NOMO-1 treated with DMSO at 0.1 percent for 48 hours (cell line): ENCODE data around the gene MAP2K3.

Source experiments
- DNase-seq: peaks from one replicate; lab custom pipeline; 2025; ENCODE audit not compliant: unreplicated experiment; lab: John Stamatoyannopoulos, UW

Gene MAP2K3

GRCh38 chr17:21252796-21253645 lies 31.5 kb upstream of the MAP2K3 start, which contains the start of gene NATD1:
TSS of gene NATD1 (minus strand) at chr17:21253410. CDS start at chr17:21253264, 146 bp downstream.
- DNase-seq, result peak; percentile 80

DNA sequence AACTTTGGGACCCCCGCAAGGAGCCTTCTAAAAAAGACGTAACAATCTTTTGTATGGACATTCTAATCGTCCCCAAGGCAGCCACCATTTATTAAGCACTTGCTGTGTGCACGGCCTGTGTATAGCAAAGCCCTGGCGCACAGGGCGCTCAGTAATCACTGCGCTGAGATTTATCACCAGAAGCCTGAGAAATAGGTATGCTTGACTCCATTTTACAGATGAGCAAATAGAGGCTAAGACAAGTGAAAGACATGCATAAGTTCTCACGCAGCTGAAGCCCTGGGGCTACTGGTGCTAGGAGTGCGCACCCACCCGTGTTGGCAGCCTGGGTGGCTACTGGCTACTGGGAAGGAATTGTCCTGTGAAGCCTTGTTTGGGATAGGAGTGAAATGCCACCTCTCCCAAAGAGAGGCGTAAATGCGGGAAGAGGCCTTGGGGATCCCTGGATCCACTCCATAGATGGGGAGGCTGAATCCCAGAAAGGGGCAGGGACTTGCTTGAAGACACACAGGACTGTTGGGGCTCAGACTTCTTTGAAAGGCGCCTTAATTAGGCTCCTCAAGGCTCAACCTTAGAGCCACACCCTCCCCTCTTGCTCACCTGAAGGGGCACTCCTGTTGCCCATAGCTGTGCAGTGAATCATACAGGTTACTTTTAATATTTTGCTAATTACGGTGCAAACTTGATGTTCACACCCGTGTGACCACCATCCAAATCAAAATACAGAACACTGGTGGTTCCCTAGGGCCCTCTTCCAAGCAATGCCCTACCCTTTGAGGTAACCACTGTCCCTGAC lies 30.7 kb upstream of the MAP2K3 start:
- no peak for DNase-seq

DNA sequence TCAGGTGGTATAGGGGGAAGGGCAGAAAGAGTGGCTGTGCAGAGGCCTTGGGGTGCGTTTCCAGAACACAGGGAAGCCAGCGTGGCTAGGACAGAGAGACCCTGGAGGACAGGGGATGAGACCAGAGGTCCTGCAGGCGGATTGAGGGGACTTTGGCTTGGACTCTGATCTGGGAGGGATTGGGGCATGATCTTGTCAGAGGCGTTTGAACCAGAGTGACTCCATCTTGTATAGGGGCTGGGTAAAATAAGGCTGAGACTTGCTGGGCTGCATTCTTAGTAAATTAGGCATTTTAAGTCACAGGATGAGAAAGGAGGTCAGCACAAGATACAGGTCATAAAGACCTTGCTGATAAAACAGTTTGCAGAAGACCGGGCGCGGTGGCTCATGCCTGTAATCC lies 25.9 kb upstream of the MAP2K3 start:
- DNase-seq, result no peak

DNA sequence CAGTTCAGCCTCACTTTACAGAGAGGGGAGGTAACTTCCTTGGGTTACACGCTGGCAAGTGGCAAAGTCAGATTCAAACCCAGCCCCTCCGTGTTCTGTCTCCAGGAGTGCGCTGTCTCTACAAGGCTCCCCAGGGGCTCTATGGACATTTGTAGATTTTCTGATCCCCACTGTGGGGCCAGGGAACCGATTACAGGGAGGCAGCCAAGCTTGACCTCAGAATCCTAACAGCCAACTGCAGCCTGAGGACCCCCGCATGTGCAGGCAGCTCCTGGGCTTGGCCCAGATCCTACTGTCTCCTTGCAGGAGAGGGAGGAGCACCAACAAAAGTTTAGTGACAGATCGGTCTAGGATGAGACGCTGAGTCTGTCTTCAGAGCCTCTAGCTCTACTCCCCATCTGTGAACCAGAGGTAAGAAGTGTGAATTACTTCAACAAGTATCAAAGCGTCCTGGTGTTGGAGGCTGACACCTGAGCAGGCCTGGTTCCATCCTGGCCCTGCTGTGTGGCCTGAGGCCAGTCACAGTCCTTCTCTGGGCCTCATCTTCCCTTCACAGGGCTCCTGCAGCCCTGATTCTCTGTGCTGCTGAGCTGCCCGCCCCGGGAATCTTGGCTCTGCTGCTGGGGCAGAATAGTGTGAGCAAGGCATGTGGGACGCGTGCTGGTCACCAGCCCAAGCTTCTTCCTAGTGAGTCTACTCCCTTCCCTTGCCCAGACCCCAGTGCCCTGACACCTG lies 22.1 kb upstream of the MAP2K3 start:
- DNase-seq, result no peak

DNA sequence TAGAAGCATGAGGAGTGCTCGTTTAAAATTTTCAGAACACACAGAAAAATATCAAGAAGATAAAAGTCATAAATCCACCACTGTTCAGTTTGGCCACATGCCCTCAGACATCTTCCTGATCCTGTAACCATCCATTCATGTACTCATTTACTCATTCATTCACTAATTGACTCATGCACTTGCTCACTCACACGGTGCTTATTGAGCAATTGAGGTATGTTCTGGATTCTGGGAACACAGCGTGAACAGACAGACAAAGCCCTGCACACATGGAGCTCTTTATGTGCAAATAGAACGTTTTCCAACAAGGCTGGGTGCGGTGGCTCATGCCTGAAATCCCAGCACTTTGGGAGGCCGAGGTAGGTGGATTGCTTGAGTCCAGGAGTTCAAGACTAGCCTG lies 21.1 kb upstream of the MAP2K3 start:
- DNase-seq, result no peak

- no peak for DNase-seq
Observed at GRCh38 chr17:21268596-21269188, 15.8 kb upstream of the MAP2K3 start.

DNA sequence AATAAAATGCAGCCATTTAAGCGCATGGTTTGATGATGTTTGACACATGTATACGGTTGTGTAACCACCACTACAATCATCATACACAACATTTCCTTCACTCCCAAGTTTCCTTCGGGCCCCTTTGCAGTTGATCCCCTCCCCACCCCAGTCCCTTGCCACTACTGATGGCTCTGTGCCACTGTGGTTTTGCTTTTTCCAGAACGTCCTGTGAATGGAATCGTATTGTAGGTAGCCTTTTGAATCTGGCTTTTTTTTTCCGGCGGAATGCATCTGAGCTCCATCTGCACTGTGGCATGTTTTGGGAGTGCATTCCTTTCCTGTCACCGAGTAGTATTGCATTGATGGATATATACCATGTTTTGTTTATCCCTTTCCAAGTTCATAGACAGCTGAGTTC lies 15.1 kb upstream of the MAP2K3 start:
- no peak for DNase-seq

DNA sequence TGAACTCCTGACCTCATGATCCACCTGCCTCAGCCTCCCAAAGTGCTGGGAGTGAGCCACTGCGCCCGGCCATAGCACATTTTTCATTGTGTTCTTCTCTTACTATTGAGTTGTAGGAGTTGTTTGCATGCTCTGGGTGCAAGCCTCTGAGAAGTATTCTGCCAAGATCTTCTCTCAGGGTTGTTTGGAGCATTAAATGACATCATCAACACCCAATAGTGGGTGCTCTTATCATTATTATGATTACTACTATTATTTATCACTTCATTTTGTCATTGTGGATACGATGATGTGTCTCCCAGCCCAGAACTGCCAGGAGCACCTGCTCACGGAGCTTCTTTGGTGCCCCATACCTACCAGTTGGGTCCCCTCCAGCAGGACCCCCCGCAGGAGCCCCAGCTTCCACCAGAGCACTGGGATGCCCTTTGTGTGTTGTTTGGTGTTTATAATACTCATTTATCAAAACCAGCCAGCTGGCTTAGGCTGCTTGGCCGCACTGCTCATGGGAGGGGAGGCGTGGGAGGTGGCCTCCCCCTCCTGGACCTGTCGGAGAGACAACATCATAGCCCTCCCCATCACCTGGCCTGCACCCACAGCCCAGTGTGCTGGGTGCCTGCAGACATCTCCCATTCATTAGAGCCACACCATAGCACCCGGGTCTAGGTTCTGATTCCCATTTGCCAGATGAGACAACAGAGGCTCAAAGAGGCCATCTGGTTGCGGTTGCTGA lies 12.9 kb upstream of the MAP2K3 start:
- DNase-seq, result no peak

DNA sequence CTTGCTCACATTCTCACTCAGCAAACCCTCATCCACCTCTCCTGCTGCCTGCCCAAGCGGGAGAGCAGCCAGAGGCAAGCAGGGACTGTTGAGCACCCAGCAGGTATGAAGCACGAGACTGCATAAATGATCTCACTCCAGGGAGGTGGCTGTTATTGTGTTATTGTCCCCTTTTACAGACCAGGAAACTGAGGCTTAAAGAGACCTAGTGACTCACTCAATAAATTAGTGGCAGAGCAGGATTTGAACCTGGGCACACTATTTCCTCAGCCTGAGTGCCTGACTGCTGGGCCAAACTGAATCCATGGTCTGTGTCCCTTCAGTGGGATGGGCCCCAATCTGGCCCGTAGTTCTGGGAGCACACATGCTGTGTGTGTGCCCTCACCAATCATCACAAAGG lies 12.3 kb upstream of the MAP2K3 start:
- DNase-seq, result no peak

GRCh38 chr17:21272881-21273792 lies 11.4 kb upstream of the MAP2K3 start:
- no peak for DNase-seq

DNA sequence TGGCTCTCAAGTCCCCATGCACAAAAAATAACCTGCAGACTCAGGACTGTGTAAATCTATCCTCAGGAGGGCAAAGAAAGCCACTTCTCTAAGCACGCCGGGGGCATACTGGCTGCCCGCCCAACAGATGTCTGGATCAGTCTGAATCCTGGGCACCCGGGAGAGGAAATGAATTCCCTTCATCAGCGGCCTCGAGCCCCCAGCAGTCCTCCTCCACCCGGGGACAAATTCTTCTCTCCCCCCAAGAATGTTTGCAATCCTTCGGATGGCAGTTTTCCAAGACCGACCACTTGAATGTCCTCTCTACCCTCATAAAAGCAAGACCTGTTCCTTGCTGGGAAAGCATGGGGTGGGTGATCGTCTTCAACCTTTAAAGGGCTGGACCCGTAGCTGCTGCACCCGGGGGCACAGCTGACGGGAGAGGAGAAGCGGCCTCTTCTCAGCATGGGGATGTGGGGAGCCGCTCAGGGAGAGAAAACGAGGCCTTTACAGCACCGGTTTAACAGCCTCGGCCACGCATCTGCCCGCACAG lies 9.4 kb upstream of the MAP2K3 start:
- DNase-seq, result no peak

GRCh38 chr17:21275579-21276263 lies 8.8 kb upstream of the MAP2K3 start:
- DNase-seq, result peak; percentile 74

GRCh38 chr17:21276264-21276588 lies 8.3 kb upstream of the MAP2K3 start:
- DNase-seq, result no peak

DNA sequence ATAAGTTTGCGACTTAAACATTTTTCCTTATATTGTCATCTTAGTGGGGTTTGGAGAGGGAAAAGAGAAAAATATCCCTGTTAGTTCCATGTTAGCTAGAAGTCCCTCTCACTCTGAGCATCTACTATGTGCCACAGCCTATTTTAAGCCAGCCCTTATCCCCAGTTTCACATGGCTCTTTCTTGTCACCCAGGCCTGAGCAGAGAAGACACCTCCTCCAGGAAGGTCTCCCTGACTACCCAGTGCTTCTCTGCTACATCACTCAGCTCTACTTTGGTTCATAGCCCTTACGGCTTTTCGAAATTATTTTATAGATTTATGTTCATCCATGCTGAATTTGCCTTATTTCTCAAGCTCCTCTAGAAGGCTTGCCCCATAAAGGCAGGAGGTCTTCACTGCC lies 7.2 kb upstream of the MAP2K3 start:
- DNase-seq, result no peak

DNA sequence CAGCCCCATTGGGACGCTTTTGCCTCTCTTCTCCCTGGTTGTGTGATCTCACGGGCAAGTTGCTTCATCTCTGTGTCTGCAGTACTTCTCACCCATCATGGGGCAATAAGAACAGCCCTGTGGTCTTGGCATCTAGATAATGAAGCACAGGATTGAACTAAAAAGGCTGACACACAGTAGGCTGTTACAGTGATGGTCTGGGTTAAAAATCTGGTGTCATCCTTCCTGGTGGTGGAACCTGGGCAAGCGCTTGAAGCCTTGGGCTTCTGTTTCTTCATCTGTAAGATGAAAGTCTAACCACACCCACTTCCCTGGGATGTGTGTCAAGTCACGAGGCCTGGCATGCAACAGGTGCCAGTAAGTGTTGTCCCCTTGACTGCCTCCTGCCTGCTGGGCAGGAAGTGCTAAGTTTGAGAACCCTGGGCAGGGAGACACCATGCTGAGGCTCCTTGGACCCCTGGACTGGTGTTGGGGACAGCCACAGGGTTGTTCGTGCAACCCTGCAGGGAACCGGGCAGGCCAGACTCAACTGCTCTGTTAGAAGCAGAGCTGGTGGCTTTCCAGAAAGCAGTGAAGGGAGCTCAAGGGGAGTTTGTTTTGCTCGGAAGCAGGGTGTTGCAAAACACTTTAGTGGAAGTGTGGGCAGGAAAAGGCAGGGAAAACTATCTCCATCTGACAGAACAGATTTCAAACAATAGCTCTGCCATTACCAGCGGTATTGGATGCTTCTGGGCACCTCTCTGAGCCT lies 5.9 kb upstream of the MAP2K3 start:
- peak; percentile 32 for DNase-seq

- DNase-seq, result no peak
Observed at GRCh38 chr17:21279198-21279535, 5.3 kb upstream of the MAP2K3 start.

- DNase-seq, result no peak
Observed at GRCh38 chr17:21279582-21279981, 4.9 kb upstream of the MAP2K3 start.

GRCh38 chr17:21280081-21280518 lies 4.4 kb upstream of the MAP2K3 start:
- peak; percentile 71 for DNase-seq
